HG02840 (cell line): ENCODE data around the gene INPP4B.

Source experiments
- ATAC-seq: cut with Tn5 transposase; IDR thresholded peaks from one replicate; pipeline ENCODE4 v1.9.1; 2021; ENCODE audit warnings: mild to moderate bottlenecking, moderate library complexity, moderate number of reproducible peaks; ENCODE audit not compliant: unreplicated experiment, low FRiP score

The INPP4B gene

DNA sequence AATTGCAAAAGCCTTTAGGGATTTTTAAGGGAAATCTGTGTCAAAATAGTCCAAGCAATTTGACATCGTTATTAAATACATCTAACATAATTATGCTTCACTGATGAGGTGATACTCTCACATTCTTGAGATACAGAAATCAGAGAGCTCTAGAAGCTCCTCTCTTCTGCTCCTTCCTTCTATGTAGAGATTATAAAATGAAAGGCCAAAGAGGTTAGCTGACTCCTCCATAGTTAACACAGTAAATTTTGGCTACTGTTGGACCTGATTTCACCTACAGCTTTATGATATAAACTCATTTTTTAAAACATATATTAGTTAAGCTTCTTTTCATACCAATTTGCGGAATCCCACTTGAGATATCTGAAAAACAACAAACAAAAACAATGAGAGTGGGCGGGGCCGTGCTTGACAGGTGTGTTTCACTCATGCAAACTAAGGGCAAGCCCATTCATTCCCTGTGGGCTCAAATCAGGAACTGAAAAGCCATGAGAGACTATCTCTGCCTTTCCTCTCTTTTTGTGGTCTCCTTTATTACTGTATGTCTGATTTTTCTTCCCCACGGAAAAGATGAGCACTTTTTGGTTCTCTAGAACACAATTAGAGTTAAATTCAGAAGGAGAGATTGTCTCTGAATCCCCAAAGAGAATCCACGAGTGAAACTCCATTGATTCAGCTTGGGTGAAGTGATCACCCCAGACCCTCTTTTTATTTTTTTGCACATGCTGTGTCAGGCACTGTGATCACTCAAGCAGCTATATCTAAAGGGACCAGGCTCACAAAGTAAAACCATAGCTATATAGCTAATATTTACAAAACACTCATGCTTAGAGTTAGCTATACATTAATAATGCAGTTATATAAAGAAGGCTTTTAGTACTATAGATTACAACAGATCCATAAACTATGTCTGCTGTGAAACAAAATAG, 643.4 kb downstream of the INPP4B start:
- peak; percentile 85 for ATAC-seq

DNA sequence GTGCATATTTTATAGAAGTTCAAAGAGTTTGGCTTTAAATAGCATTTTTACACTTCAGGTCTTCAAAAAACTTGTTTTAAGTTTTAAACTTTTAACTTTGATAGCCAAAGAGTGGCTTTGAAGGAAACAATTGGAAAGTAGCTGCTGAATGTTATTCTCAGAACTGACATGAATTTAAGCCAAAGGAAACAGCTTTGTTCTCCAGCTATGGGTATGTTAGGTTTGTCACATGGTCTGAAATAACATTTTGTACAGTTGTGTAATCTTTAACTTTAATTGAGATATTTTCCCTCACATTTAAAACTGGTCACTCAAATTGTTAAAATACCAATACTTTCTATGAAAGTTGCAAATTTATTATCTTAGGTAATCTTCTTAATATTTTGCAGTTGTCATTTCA, 645.1 kb downstream of the INPP4B start:
- no peak for ATAC-seq

DNA sequence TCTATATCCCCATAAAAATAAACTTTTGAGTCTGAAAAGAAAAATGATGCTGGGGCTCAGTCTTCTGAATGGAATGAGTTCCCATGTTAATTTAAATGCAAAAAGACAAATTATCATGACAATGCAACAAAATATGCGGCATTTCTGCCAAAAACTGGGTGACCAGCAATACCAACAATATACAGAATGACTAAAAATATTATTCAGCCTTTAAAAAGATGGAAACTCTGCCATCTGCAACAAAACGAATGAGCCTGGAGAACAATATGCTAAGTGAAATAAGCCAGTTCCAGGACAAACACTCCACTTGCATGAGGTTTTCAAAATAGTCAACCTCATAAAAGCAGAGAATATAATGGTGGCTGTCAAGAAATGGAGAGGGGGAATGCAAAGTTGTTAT, 651.2 kb downstream of the INPP4B start:
- ATAC-seq = no peak

- ATAC-seq = no peak
These were observed 654.2 kb downstream of the INPP4B start for GRCh38 chr4:142191901-142192300.

- no peak for ATAC-seq
These were observed 665.1 kb downstream of the INPP4B start for GRCh38 chr4:142181021-142181420.

- ATAC-seq = no peak
These were observed 676.9 kb downstream of the INPP4B start for GRCh38 chr4:142169216-142169615.

GRCh38 chr4:142168181-142168580, 677.9 kb downstream of the INPP4B start:
- ATAC-seq = no peak

- no peak for ATAC-seq
These were observed 681.2 kb downstream of the INPP4B start for GRCh38 chr4:142164767-142165500.

DNA sequence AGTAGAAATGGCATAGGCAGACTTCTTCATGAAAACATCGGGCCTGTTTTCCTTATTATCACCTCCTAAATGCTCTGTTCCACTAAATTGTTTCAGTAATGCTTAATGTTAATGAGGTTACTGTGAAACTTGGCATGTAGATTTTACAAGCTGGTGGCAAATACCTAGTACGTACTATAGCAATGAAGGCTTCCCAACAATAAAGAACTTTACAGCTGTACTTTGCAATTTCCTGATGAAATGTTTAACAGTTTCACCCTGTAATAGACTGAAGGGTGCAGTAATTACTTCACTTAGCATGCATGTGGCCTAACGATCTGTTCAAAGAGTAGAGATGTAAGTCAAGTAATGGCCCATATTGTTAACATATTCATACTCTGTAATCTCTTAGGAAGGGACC, 685.0 kb downstream of the INPP4B start:
- no peak for ATAC-seq

DNA sequence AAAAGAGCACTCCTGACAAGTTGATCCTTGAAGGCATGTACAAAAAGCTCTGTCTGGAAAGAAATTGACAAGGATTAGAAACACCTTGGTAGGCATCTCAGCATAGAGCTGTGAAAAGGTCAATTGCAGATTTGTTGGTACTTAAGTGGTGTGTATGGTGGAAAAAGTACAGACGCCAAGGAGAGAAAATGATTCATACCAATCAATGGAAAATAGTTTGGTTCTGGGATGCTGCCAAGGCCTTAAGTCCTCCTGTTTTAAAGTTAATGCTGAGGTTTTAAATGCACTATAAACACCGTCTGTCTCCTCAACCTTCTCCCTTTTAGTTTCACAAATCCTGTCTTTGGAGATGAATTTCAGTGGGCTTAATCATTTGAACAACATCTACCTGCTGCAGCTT, 685.6 kb downstream of the INPP4B start:
- ATAC-seq = no peak

DNA sequence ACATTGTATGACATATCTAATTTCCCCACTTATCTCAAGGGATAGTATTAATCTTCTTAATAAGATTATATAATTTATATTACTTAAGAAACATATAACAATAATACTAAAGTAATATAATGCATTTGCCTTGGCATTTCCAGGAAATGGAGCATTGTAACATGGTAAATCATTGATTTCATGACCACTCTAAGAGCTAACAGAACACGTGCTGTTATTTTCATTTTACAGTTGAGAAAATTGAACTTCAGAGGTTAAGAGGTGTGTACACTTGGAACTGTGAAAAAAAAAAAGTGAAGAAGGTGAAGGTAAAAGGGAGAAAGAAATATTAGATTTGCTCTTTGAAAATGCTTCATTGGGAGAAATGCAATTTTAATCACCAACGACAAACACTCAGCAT, 687.1 kb downstream of the INPP4B start:
- no peak for ATAC-seq

DNA sequence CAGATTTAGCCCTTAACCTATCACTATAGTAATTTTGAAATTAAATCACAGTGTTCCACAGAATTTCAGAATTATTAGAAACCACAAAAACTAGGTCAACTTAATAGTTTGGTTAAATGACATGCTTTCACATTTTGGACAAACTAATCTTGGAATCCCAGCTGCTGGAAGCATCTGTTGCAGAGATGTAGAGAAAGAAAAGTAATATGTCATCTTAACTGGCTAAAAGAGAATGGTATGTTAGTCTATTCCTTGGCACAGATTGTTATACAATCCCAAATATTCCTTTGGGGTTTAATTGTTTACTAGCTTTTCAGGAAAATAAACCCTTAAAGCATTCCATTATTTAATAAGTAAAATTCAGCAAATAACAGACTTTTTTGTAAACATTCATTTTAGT, 689.8 kb downstream of the INPP4B start:
- ATAC-seq = no peak

GRCh38 chr4:142155347-142155746, 690.8 kb downstream of the INPP4B start:
- no peak for ATAC-seq

- ATAC-seq = no peak
These were observed 695.6 kb downstream of the INPP4B start for GRCh38 chr4:142150483-142150882.

- no peak for ATAC-seq
These were observed 701.3 kb downstream of the INPP4B start for GRCh38 chr4:142144813-142145212.

DNA sequence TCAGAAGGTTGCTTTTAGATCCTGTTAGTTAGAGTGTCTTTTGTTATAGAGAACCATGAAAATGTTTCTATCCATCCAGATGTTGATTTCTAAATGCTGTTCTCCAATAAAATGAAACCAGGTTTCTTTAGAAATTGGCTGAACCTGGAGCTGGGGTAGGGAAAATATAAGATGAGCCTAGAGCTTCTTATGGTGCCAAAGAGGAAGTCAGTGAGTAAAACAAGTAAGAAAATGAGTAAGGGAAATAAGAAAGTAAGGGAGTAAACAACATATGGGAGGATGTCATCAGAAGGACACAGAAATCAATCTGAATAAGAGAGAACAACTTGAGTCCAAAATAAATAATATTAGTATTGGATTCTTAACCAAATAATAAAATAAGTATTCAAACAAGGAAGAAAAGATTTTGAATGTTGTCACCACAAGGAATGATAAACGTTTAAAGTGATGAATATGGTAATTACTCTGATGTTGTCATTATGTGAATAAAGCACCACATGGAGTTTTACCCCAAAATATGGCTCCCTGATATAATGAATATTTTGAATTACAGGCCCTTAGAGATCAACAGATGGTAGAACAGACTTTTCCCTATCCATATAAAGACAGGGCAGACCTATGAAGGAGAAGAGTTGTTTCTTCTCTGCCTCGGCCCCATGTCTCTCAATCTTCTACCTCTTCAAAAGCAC, 703.6 kb downstream of the INPP4B start:
- no peak for ATAC-seq

DNA sequence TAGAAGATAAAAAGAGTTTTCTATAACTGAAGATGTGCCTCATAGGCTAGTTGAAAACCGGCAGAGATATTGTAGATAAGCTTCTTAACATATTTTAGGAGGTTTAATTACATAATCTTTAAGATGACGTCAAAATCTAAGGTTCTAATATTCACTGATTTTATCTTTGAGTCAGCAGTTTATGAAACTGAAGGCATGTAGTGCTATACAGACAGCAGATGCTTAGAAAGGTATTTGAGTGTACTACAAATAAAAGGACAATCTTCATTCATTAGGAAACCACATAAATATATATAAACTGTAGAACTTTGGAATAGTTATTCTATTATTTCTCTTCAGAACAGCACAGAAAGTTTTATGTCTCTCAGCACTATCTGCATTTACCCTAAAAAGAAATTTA, 704.9 kb downstream of the INPP4B start:
- no peak for ATAC-seq

DNA sequence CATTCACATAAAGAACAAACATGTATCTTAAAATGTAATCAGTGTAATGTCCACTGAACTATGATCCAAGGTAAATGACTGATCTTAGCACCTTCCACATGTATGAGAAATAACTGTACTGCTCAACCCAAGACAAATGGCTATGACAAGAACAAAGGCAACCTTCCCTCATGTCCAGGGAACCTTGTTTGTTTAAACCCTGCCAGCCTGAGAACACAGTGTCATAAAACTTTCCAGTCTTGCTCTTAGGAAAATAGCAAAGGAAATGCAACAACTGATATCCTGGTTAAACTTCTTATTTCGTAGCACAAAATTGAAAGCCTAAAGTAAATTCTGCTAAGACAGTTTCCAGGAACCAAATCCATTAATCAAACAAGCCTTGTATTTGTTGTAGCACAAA, 715.4 kb downstream of the INPP4B start:
- ATAC-seq = no peak

DNA sequence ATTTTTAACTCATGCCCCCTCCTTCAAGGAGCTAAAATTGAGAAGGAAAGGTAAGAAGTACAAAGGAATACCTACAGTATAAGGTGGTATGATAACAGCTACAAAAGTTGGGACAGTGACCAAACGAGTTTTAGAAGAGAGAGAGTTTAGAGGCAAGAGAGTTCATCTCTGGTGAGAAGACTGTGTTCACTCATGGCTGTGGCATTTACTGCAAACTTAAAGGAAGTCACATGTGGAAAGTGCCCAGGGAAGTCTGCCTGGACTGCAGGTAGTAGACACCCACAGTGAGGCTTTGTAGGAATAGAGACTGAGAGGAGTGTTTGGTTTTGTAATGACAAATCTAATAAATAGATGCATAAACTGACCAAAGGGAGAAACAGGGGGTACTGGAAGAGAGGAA, 716.2 kb downstream of the INPP4B start:
- no peak for ATAC-seq

DNA sequence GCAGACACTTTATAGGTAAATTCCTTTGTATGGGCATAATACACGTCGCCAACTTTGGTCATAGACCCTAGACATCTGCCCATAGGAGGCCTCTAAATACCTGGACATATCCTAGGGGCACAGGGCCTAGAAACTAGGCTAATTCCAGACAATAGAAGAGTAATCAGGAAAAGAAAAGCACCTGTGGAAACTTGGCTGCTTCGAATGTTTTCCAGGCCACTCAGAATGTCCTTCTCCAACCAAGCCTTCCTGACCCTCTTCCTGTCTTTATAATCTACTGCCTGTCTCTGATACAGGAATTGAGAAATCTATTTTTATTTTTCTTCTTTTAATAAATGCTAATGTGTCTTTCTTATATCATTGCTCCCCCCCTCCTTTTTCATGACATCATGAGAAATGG, 716.6 kb downstream of the INPP4B start:
- no peak for ATAC-seq

- no peak for ATAC-seq
These were observed 717.6 kb downstream of the INPP4B start for GRCh38 chr4:142128529-142128928.
